Right ventricle myocardium inferior (tissue), 1 donor: ENCODE measurements around the gene TRAPPC2L. TPM values are rescaled to one million over a fixed set of nuclear protein-coding genes. Genes with fewer than 3 reads are reported as not detected.

Source experiments
- ATAC-seq: fragments of 200-7000 bp; cut with Tn5 transposase; one replicate; pipeline ENCODE4 v1.9.1; 2020; ENCODE audit warnings: mild to moderate bottlenecking, moderate library complexity
- DNase-seq: peaks from one replicate; pipeline ENCODE4 v3.0.0; 2021; ENCODE audit errors: missing footprints
- intact Hi-C: fragments of 100-400 bp; cut with DNase I; formaldehyde crosslinking; loops from one replicate; pipeline ENCODE4 v1.11.0; 2022
- long read RNA-seq: library from polyadenylated mRNA; unstranded; transcript quantifications from one replicate; pipeline ENCODE4 v2.0.0, GENCODE V29; 2021
- total RNA-seq: library from RNA; stranded (reverse); fragmentation: NEBNext Ultra II Directional; extraction: Animal tissue kit (Norgen Biotek cat#: 25700); gene quantifications from one replicate; pipeline ENCODE4 v1.2.1, GENCODE V29; 2021
- donor health status: DM: no; HTN: yes; CAD: no; lungs with severe emphysema.

The TRAPPC2L gene
- 58.7 TPM for total RNA-seq
- long read RNA-seq, transcript TRAPPC2L-201 (5 exons, 2,215 nt), result major isoform, 10 of 43 reads
- long read RNA-seq, partial matches to known transcripts, result 2 of 43 reads
- long read RNA-seq, other reads (novel, unspliced or antisense), result 28 of 43 reads

- intact Hi-C loops, result loop anchor here (1.0 to 5.0 kb wide), 3 partner anchors 45 to 360 kb away; partner anchors contain the start of gene ZNF778
- DNase-seq (peak; percentile 100), ATAC-seq (peak; percentile 98)
Measured at GRCh38 chr16:88856828-88857727, at the start of gene TRAPPC2L, which contains the start of gene GALNS. Gene TRAPPC2L (plus strand): TSS chr16:88857127. CDS start chr16:88857151, 24 bp downstream. Gene GALNS (minus strand): TSS chr16:88856947. CDS start chr16:88856877, 70 bp downstream.

GRCh38 chr16:88807142-88807625, 49.7 kb upstream of the TRAPPC2L start:
- ATAC-seq, result no peak
- DNase-seq, result no peak
- intact Hi-C loops, result no loop called here

DNA sequence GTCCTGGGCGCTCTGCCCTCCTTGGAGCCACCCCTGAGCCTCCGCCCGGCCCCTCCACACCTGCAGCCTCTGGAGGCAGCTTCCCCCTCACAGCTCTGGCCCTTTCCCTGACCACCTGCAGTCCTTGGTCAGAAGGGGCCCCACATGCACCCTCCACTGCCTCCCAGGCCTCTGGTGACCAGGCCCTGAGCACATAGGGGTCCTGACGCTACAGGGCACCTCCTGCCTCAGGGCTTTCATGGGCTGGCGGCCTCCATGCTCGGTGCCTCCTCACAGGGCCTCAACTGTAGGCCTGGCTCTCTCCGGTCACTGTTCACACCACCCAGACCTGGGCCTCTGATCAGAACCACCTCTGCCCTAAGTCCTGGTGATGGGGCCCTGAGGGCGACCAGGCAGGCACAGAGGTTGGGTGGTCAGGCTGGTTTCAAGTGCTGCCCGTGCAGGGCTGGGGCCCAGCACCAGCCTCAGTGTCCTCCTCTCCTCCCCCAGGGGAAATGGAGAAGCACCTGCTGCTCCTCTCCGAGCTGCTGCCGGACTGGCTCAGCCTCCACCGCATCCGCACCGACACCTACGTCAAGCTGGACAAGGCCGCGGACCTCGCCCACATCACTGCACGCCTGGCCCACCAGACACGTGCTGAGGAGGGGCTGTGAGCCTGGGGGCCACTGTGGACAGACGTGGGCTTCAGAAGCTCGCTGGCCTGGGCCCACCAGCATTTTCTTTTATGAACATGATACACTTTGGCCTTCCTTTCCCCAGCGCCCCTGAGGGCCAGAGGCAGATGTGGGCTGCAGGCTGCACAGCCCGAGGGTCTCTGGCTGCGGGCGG, 49.1 kb upstream of the TRAPPC2L start:
- DNase-seq (no peak), ATAC-seq (no peak)
- intact Hi-C loops, result no loop called here

DNA sequence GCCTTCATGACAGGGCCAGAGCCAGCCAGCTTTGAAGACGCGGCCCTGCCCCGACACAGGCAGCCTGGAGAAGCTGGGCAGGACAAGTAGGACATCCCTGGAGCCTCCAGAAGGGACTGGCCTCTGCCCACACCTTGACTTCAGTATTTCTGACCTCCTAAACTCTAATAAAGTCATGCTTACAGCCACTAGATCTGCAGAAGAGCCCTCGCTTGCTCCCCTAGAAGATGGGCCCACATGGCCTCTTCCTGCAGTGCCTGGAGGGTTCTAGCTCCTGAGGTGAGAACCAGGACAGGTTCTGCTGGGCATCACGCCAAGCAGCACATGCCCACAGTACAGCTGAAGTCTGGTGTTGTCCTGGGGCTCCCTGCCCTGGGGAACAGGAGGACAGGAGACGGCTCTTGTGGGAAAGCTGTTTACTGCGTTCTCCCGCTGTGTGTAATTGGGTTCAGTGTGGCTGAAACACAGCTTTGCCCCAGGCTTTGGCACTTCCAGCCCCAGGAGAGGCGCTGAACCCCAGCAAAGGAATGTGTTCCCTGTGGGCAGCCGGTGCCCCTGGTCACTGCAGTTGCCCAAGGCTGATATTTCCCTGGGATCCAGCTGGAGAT, 47.8 kb upstream of the TRAPPC2L start:
- no peak for ATAC-seq
- DNase-seq, result no peak

GRCh38 chr16:88809676-88810165, 47.2 kb upstream of the TRAPPC2L start:
- DNase-seq (no peak), ATAC-seq (no peak)
- intact Hi-C loops, result loop anchor here (5.0 kb wide), 3 partner anchors 133 to 408 kb away; partner anchors contain the start of genes CDH15 and ZNF778

More for the DNA sequence above, 47.8 kb upstream of the TRAPPC2L start:
- intact Hi-C loops, result no loop called here

DNA sequence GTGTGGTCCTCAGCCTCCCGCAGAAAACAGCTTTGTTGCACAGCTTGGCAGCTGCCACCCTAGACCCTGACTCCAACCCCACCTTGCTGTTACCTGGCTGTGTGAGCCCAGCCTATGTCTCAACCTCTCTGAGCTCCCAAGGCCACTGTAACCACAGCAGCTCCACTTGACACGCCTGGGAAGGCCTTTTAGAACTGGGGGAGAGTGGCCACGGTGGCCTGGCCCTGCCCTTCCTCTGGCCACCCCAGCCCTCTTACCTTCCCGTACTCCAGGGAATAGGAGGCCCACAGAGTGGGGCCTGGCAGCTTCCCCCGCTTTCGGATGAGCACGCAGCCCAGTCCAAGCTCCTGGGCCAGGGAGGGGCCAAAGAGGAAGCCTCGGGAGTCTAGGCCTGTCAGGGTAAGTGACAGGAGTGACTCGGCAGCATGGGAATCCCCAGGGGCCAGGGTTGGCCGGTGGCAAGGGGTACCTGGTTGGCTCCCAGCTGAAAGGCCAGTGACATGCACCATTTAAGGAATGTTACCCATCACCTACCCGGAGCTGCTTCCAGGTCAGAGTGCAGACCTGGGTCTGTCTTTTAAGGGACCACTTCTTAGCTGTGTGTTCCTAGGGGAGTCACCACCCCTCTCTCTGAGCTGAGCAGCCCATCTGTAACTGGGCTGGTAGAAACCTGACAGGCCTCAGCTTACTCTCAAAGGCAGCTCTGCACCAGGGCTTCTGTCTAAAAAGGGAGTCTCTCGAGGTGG, 46.6 kb upstream of the TRAPPC2L start:
- DNase-seq, result no peak
- ATAC-seq, result no peak
- intact Hi-C loops, result loop anchor here (5.0 kb wide), 3 partner anchors 132 to 407 kb away; partner anchors contain the start of genes CDH15 and ZNF778

DNA sequence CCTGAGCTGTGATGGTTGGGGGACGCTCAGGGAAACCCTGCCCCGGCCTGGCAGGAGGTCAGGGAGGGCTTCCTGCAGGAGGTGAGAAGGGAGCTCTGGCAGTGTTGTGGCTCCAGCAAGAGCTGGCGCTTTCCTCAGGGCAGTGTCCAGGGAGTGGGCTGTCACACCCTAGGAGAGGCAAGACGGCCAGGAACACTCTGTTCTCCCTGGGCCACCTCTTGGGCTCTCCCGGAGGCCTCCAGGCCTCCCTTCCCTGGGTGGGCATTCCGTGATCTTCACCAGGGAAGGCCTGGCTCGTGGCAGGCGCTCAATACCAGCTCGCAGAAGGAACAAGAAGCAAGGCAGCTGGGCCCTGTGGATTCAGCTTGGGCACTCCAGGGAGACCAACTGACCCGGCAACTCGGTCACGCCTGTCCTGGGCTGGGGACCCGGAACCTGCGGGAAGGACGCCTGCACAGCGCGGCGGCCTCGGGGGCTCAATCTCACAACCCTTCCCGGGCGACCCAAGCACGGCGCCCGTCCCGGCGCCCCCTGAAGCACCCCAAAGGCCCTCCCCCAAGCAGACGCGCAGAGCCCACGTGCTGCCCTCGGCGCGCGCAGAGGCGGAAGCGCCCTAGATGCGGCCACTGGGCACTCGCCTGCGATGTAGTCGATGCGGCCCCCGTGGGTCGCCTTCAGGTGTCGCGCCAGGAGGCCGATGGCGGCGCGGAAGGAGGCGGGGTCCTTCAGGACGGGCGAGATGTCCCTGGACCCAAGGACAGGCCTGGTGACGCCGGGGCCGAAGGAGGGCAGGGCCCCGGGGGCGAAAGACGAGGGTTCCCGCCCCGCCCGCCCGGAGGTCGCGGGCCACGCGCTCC, 45.8 kb upstream of the TRAPPC2L start:
- ATAC-seq (peak; percentile 74), DNase-seq (peak; percentile 90)
- intact Hi-C loops, result loop anchor here (5.0 kb wide), 3 partner anchors 131 to 406 kb away; partner anchors contain the start of genes CDH15 and ZNF778

- ATAC-seq, result peak; percentile 94
- DNase-seq, result peak; percentile 96
- intact Hi-C loops, result loop anchor here (1.0 to 5.0 kb wide), 4 partner anchors 45 to 405 kb away; partner anchors contain the start of genes CDH15, TRAPPC2L and ZNF778
Measured at GRCh38 chr16:88811769-88812512, 45.0 kb upstream of the TRAPPC2L start, which contains the start of gene APRT. Gene APRT (minus strand): TSS chr16:88811928. CDS start chr16:88811899, 29 bp downstream.

DNA sequence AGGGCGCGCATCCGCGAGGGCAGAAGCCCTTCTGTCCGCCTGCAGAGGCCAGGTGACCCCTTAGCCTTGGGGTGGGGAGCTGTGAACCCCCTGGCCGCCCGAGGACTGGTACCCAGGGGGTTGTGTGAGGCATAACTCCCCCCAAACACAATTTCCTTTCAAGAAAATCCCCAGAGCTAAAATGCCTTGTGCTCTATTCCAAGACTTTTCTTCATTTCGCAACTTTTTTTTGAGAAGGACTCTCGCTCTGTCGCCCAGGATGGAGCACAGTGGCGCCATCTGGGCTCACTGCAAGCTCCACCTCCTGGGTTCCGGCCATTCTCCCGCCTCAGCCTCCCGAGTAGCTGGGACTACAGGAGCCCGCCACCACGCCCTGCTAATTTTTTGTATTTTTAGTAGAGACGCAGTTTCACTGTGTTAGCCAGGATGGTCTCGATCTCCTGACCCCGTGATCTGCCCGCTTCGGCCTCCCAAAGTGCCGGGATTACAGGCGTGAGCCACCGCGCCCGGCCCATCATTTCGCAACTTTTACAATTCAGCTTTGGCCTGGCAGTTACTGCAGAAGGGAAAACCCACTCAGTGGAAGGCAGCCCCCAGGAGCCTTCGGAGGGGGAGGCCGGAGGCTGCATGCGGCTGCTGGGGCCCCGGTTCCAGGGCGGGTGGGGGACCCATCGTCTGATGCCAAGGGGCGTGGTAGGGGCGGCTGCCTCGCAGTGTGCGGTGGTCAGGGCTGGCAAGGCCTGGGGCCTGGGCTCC, 44.2 kb upstream of the TRAPPC2L start:
- intact Hi-C loops, result loop anchor here (1.0 to 5.0 kb wide), 4 partner anchors 45 to 405 kb away; partner anchors contain the start of genes CDH15, TRAPPC2L and ZNF778
- ATAC-seq, result peak; percentile 13
- DNase-seq, result peak; percentile 82

- intact Hi-C loops, result loop anchor here (5.0 kb wide), 3 partner anchors 129 to 404 kb away; partner anchors contain the start of genes CDH15 and ZNF778
- DNase-seq (peak; percentile 78), ATAC-seq (no peak)
Measured at GRCh38 chr16:88813269-88814143, 43.4 kb upstream of the TRAPPC2L start.

GRCh38 chr16:88814144-88814502, 42.8 kb upstream of the TRAPPC2L start:
- DNase-seq, result no peak
- intact Hi-C loops, result loop anchor here (5.0 kb wide), 3 partner anchors 128 to 403 kb away; partner anchors contain the start of genes CDH15 and ZNF778
- ATAC-seq, result no peak

- ATAC-seq (no peak), DNase-seq (no peak)
- intact Hi-C loops, result no loop called here
Measured at GRCh38 chr16:88815227-88815626, 41.7 kb upstream of the TRAPPC2L start.

DNA sequence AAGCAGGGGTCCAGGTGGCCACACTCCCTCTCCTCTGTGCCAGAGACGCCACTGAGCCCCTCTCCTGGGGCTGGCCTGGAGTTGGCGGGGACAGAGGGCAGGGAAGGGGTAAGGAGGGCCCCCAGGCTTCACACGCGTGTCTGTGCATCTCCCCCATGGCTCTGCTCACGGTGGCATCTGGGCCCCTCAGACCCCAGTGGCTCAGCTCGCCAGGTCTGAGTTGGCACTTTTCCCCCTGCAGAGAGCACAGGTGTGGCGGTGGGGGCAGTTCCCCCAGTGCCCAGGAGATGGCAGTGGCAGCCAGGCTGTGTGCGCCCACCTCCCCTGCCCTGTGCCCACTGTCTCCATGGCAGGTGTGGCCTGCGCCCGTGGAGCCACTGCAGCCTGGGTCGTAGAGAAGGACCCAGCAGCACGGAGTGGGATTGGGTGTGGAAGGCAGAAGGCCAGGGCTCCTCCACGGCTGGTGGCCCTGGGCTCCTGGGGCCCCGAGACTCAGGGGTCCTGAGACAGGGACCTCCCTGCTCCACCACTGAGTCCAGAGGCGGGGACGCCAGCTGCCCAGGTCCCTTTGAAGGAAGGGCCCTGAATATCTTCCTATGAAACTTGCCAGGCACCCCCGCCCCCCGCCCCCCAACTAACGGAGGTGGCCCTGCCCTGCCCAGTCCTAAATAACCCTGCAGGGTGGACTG, 40.9 kb upstream of the TRAPPC2L start:
- intact Hi-C loops, result no loop called here
- no peak for ATAC-seq
- DNase-seq, result no peak
